ENCODE data around the gene TPCN2.

TPCN2 gene

DNA sequence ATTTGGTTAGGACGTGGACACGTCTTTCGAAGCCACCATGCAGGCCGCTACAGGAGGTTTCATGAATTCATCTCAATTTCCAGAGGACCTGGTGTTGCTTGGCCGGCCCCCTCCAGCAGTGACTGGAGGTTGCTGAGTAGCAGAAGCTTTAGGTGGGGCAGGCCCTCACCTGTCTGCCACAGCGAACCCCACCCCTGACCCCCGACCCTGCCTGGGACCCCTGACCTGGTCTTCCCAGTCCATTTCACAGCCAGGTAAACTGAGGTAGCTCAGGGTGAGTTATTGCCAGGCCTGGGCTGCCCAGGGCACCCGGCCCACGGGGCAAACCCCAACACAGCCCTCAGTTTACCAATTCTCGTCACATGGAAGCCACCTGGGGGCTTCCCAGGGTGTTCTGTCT lies 67.9 kb downstream of the TPCN2 start:
- no peak for TF ChIP-seq EZH2 (IDR thresholded peaks at IDR 0.05; ENCODE audit: borderline replicate concordance, low read depth, low read length, severe bottlenecking)
- TF ChIP-seq, protein P1, sequence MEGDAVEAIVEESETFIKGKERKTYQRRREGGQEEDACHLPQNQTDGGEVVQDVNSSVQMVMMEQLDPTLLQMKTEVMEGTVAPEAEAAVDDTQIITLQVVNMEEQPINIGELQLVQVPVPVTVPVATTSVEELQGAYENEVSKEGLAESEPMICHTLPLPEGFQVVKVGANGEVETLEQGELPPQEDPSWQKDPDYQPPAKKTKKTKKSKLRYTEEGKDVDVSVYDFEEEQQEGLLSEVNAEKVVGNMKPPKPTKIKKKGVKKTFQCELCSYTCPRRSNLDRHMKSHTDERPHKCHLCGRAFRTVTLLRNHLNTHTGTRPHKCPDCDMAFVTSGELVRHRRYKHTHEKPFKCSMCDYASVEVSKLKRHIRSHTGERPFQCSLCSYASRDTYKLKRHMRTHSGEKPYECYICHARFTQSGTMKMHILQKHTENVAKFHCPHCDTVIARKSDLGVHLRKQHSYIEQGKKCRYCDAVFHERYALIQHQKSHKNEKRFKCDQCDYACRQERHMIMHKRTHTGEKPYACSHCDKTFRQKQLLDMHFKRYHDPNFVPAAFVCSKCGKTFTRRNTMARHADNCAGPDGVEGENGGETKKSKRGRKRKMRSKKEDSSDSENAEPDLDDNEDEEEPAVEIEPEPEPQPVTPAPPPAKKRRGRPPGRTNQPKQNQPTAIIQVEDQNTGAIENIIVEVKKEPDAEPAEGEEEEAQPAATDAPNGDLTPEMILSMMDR (IDR thresholded peaks at IDR 0.05; ENCODE audit: borderline replicate concordance, extremely low read depth, low read length, poor library complexity, severe bottlenecking): no peak
- Histone ChIP-seq H3K27me3 (ENCODE audit: insufficient read depth, low read length, poor library complexity) (no peaks in the 10 kb centered on the region), H3K27ac (ENCODE audit: low read length) (no peak overlapping the region), H3K4me2 (ENCODE audit: insufficient read depth, low read length) (no peak overlapping the region), H3K79me2 (ENCODE audit: insufficient read depth, low read length) (no peaks in the 10 kb centered on the region), H3K9me3 (ENCODE audit: insufficient read depth, low read length, severe bottlenecking) (no peaks in the 10 kb centered on the region), H3K4me1 (ENCODE audit: insufficient read depth, low read length) (no peaks in the 10 kb centered on the region), H2AFZ (ENCODE audit: low read depth, low read length) (no peak overlapping the region), H3K36me3 (ENCODE audit: insufficient read depth, low read length) (no peaks in the 10 kb centered on the region), H3K9ac (ENCODE audit: low read depth, low read length) (no peak overlapping the region), H4K20me1 (ENCODE audit: insufficient read depth, low read length) (peaks cover 9% of the 10 kb centered on the region), H3K4me3 (ENCODE audit: low read depth in 1 of 2, low read length in 2 of 2) (no peak overlapping the region)
- ATAC-seq (ENCODE audit: insufficient read depth, low read depth): no peak
- no peak for DNase-seq

DNA sequence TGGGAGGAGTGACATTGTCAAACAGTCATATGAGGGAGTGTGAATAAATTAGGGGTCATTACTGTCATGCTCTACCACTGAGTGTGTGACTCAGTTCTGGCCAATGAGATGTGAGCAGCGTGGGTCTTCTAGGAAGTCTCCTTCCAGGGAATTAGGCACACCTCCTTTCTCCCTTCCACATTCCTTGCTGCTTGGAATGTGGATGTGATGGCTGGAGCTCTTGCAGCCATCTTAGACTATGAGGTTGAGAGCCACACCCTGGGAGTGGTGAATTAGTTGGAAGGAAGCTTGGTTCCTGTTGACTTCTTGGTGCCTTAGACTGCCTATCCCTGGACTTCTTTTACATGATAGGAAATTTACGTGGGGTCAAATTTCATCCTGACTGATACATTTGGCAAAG lies 70.5 kb downstream of the TPCN2 start:
- Histone ChIP-seq H3K27ac (ENCODE audit: low read length) (no peak overlapping the region), H3K9ac (ENCODE audit: low read depth, low read length) (no peak overlapping the region), H3K4me3 (ENCODE audit: low read depth in 1 of 2, low read length in 2 of 2) (no peak overlapping the region), H3K79me2 (ENCODE audit: insufficient read depth, low read length) (no peaks in the 10 kb centered on the region), H4K20me1 (ENCODE audit: insufficient read depth, low read length) (peaks cover 9% of the 10 kb centered on the region; the same call in 1 of the 2 replicates), H2AFZ (ENCODE audit: low read depth, low read length) (no peak overlapping the region), H3K9me3 (ENCODE audit: insufficient read depth, low read length, severe bottlenecking) (no peaks in the 10 kb centered on the region), H3K36me3 (ENCODE audit: insufficient read depth, low read length) (no peaks in the 10 kb centered on the region), H3K27me3 (ENCODE audit: insufficient read depth, low read length, poor library complexity) (no peaks in the 10 kb centered on the region), H3K4me2 (ENCODE audit: insufficient read depth, low read length) (no peak overlapping the region), H3K4me1 (ENCODE audit: insufficient read depth, low read length) (no peaks in the 10 kb centered on the region)
- DNase-seq (no peak), ATAC-seq (ENCODE audit: insufficient read depth, low read depth) (no peak)
- no peak for TF ChIP-seq EZH2 (IDR thresholded peaks at IDR 0.05; ENCODE audit: borderline replicate concordance, low read depth, low read length, severe bottlenecking)
- TF ChIP-seq, protein P1 (IDR thresholded peaks at IDR 0.05; ENCODE audit: borderline replicate concordance, extremely low read depth, low read length, poor library complexity, severe bottlenecking): no peak

DNA sequence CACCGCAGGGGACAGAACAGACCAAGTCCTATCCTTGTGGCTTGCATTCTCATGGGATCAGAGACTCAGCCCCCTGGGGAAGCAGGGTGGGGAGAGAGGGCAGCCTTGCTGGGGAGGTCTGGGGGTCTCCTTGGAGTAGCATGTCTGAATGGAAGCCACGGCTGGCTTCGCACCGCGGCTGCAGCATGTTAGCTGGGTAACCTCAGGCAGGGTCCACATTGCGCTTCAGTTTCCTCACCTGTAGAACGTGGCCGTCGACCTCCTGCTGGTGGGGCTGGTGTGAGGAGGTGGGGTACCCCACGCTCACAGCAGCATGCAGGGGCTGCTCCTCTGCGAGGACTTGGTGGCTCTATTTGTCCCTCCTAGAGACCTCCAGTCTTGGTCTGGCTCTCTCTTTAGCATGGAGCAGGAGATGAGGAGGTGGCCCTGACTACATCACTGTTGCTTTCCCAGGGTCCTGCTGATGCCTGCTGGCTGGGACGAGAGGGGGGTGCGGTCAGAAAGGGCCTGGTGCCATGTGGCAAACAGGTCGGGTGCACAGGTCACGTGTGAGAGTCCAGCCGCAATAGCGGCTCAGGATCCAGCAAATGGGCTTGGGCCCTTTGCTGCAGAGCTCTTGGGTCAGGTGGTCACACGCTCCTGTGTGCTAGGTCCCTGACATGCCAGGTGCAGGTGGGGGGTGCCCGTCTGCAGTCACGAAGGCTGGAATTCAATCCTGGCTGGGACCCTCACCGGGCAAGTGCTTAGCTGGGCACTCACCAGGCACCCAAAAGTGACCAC lies 71.6 kb downstream of the TPCN2 start:
- H3K27ac ChIP-seq (ENCODE audit: low read length): no peak overlapping the region
- H4K20me1 ChIP-seq (ENCODE audit: insufficient read depth, low read length): peaks cover 5% of the 10 kb centered on the region; the same call in 1 of the 2 replicates
- no peak for DNase-seq
- H3K9me3 ChIP-seq (ENCODE audit: insufficient read depth, low read length, severe bottlenecking): no peaks in the 10 kb centered on the region
- no peaks in the 10 kb centered on the region for H3K79me2 ChIP-seq (ENCODE audit: insufficient read depth, low read length)
- TF ChIP-seq, protein P1 (IDR thresholded peaks at IDR 0.05; ENCODE audit: borderline replicate concordance, extremely low read depth, low read length, poor library complexity, severe bottlenecking): no peak
- TF ChIP-seq EZH2 (IDR thresholded peaks at IDR 0.05; ENCODE audit: borderline replicate concordance, low read depth, low read length, severe bottlenecking): no peak
- H3K4me1 ChIP-seq (ENCODE audit: insufficient read depth, low read length): no peaks in the 10 kb centered on the region
- no peak overlapping the region for H3K9ac ChIP-seq (ENCODE audit: low read depth, low read length)
- no peak overlapping the region for H3K4me3 ChIP-seq (ENCODE audit: low read depth in 1 of 2, low read length in 2 of 2)
- H3K36me3 ChIP-seq (ENCODE audit: insufficient read depth, low read length): no peaks in the 10 kb centered on the region
- H3K27me3 ChIP-seq (ENCODE audit: insufficient read depth, low read length, poor library complexity): no peaks in the 10 kb centered on the region
- ATAC-seq (ENCODE audit: insufficient read depth, low read depth): no peak
- H3K4me2 ChIP-seq (ENCODE audit: insufficient read depth, low read length): no peak overlapping the region
- no peak overlapping the region for H2AFZ ChIP-seq (ENCODE audit: low read depth, low read length)

Measured in DND-41 (cell line).